Fibroblast of gingiva (primary cell): ENCODE measurements around the gene ERICH4.

ENCODE experiments used
- DNase-seq: peaks from one replicate; pipeline ENCODE4 v3.0.0-alpha.2; 2011; ENCODE audit warnings: low read depth

Gene ERICH4

GRCh38 chr19:41414461-41414860 lies 28.5 kb upstream of the ERICH4 start:
- DNase-seq, result no peak

DNA sequence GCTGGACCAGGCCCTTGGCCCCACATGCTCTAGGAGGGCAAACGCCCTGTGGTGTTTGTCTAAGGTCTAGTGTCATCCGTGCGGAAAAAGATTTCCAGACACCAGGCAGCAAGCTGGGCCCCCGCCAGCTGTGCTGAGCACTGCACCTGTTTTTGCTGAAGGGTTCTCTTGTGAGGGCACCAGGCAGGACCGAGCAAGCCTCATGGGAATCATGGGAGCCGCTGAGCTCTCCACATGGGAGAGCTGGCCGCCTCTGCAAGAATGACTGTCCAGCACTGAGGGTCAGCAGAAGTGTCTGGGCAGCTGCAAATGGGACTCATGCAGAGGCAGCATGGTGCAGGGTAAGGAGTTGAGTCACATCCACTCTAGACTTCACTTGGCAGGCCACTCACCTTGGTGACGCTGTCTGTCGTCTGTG lies 27.8 kb upstream of the ERICH4 start:
- DNase-seq, result no peak

- DNase-seq, result no peak
Observed at GRCh38 chr19:41416194-41416674, 26.7 kb upstream of the ERICH4 start.

GRCh38 chr19:41420101-41420880 lies 22.7 kb upstream of the ERICH4 start:
- no peak for DNase-seq

DNA sequence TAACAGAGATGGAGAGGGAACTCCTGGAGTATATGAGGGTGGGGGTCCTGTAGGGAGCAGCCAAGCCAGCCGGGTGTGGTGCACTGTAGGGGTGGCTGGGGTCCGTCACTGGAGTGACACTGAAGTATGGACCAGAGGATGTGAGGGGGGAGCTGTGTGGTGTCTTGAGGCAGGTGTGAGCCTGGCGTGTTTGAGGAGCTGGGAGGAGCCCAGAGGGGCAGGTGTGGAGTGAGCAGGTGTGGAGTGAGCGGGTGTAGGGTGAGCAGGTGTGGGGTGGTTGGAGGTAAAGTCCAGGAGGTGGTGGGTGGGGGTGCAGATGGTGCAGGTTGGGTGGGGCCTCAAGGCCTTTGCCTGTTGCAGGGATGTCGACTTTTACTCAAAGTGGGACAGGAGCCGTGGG lies 21.6 kb upstream of the ERICH4 start:
- no peak for DNase-seq

- DNase-seq, result no peak
Observed at GRCh38 chr19:41421973-41422372, 21.0 kb upstream of the ERICH4 start.

GRCh38 chr19:41422456-41422855 lies 20.5 kb upstream of the ERICH4 start:
- no peak for DNase-seq

DNA sequence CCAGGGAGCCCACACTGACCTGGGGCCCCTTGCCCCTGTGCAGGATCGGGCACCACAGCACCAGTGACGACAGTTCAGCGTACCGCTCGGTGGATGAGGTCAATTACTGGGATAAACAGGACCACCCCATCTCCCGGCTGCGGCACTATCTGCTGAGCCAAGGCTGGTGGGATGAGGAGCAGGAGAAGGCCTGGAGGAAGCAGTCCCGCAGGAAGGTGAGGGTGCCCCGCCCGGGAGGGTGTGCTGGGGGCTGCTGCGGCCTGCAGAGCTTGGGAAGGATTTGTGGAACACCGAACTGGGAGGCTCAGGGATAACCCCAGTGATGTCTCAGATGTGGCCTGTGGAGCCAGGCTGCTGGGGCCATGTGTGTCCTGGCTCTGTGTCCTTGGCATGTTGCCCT lies 20.0 kb upstream of the ERICH4 start:
- DNase-seq, result no peak

DNA sequence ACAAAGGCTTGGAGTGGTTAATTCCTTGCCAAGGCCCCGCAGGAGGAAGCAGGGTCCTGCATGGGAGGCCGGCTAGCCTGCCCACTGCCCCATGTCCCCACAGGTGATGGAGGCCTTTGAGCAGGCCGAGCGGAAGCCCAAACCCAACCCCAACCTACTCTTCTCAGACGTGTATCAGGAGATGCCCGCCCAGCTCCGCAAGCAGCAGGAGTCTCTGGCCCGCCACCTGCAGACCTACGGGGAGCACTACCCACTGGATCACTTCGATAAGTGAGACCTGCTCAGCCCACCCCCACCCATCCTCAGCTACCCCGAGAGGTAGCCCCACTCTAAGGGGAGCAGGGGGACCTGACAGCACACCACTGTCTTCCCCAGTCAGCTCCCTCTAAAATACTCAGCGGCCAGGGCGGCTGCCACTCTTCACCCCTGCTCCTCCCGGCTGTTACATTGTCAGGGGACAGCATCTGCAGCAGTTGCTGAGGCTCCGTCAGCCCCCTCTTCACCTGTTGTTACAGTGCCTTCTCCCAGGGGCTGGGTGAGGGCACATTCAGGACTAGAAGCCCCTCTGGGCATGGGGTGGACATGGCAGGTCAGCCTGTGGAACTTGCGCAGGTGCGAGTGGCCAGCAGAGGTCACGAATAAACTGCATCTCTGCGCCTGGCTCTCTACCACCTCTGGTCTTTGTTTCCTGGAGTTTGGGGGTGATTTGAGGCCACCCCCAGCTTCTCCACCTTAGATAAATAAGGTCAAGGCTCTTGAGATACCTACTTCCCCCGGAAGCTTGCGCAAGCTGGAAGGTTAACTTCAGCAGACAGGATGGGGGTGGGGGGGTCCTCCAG lies 18.4 kb upstream of the ERICH4 start:
- no peak for DNase-seq

- DNase-seq, result no peak
Observed at GRCh38 chr19:41425174-41426115, 17.5 kb upstream of the ERICH4 start.

GRCh38 chr19:41426116-41426841 lies 16.7 kb upstream of the ERICH4 start:
- DNase-seq, result no peak

DNA sequence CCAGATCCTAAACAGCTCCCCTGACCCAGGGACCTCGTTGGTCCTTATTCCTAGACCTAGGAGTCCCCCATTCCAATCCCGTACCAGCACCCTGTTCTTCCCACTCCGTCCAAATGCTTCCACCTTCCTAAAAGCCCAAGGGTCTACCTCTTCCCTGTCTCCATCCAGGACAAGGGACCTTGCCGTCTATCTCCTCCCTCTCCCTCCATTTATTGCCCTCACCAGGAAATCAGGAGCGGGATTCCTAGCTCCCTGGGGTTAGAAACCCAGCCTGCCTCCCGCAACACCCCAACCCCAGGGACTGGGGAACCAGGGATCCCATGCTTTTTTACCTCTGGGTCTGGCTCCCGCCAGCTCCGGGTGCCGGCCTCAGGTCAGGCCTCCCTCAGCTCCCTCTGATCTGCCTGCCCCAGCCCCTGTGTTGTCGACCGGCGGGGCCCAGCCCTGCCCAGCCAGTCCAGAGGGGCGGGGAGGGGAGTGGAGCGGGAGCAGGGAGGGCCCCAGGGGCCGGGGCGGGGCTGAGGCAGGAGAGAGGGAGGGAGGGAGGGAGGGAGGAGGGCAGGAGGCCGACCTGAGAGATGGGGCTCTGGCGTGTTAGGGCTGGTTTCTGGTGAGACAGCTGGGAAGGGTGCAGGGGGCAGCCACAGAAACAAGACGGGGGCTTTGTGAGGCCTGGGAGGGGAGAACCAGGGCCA lies 15.9 kb upstream of the ERICH4 start, which contains the start of gene B3GNT8:
Gene B3GNT8 (minus strand): TSS at position 423 of the 695 bp plus-strand sequence. CDS start 596 bp downstream, outside the sequence.
- DNase-seq, result peak; percentile 61

- DNase-seq, result no peak
Observed at GRCh38 chr19:41427647-41428480, 15.1 kb upstream of the ERICH4 start.

DNA sequence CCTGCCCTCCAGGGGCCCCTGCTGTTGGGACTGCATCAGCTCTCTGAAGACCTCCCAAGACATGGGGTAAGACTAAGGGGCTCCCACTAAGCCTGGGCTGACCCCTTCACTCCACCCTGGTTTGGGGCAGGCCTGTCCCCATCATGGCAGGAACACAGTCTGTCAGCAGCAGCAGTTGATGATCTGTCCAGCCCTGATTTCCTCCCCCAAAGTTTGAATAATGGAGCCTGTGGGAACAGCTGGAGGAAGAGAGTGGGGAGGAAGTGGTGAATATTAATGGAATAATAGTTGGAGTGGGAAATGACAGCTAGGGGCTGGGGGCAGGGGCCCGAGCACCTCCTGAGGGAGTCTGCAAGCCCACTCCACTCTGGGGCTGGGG lies 14.5 kb upstream of the ERICH4 start:
- DNase-seq, result no peak

- no peak for DNase-seq
Observed at GRCh38 chr19:41430922-41431321, 12.0 kb upstream of the ERICH4 start.

GRCh38 chr19:41431426-41432386 lies 11.2 kb upstream of the ERICH4 start:
- peak; percentile 27 for DNase-seq

GRCh38 chr19:41433171-41433570 lies 9.8 kb upstream of the ERICH4 start:
- no peak for DNase-seq

- DNase-seq, result no peak
Observed at GRCh38 chr19:41434450-41434849, 8.5 kb upstream of the ERICH4 start.
